GM18505 (cell line): ENCODE data around the gene ACOX3.
"Not testable (repeated sequence)": the region's sequence is repeated elsewhere in the genome, so short reads cannot be mapped to it uniquely, and the experiment has no call there.

Experiments
- ATAC-seq: cut with Tn5 transposase; IDR thresholded peaks from one replicate; pipeline ENCODE4 v1.9.1; 2021; ENCODE audit not compliant: unreplicated experiment
- POLR2A ChIP-seq: IDR thresholded peaks from 4 replicates; pipeline ENCODE4 v1.6.1; 2011; ENCODE audit warnings: borderline replicate concordance; ENCODE audit not compliant: insufficient read depth, insufficient read length; ENCODE audit errors: extremely low read depth

Gene ACOX3

DNA sequence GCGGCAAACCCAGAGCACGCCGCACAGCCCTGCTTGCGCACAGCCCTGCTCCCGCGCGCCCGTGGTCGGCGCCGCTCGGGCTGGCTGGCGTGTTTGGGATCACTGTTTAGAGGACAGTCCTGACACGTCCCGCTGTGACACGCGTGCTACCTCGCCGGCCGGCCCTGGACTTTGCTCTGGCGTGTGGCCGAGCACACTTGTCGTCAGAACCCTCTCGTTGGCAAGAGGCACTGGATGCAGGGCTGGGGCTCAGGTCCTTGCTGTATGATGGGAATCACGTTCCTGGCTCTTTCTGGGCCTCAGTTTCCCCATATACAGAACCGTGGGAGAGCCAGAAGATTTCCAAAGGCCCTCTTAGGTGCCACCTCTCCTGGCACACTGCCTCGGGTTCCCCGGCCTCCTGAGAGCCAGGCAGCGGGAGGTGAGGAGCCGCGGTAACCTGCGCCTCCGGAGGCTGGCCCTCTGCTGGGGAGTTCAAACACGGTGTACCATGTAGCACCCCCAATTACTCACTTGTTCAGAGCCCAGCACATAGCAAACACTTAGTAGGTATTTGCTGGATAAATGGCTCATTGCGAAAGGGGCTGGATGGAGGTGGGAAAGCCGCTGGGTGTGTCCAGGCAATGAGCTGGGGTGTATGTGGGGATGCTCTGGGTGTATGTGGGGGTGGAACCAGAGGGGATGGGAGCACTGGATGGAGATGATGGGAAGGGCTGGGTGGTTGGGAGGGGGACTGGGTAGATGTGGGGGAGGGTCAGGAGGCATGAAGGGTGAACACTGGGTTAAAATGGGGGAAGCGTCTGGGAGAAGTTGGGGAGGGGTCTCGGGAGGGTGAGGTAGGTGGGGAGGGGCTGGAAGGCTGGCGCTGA, 94.3 kb downstream of the ACOX3 start:
- ATAC-seq, result no peak

DNA sequence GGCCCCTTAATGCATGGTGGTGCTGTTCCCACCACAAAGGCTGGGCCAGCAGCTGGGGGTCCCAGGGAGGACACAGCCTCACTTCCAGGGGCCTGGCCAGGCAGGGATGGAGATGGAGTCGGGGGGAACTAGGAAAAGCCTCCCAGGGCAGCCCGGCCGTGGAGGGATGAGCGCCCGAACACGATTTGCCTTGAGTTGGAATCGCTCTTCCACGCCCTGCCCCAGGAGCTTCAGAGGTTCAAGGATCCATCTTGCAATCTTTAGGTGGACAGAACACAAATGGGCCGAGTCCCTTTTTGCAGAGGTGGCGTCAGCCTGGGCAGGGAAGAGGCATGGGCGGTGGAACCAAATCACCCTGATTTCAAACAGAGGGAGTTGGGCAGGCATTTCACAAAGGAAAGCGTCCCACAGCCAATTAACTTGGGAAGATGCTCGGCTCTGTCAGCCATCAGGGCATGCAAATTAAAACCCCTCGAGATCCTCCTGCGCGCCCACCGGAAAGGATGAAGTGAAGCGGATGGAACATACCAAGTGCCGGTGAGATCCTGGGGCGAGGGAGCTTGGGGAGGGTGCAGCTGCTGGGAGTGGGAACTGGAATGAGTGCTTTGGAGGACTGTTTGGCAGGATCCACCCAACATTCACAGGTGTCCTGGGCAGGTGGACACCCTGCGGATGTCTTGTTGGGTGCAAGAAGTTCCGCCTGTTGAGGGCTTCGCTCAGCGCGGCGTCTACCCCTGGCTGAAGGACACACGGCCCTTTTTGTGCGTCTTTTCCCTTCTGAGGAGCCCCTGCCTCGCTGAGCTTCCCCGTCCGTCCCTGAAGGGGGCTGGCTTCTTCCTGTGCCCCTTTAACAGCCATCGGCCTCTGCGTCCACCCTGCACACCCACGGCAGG, 95.2 kb downstream of the ACOX3 start:
- ATAC-seq, result no peak
- TF ChIP-seq POLR2A, result no peak

More for the DNA sequence above, 94.3 kb downstream of the ACOX3 start:
- no peak for TF ChIP-seq POLR2A

DNA sequence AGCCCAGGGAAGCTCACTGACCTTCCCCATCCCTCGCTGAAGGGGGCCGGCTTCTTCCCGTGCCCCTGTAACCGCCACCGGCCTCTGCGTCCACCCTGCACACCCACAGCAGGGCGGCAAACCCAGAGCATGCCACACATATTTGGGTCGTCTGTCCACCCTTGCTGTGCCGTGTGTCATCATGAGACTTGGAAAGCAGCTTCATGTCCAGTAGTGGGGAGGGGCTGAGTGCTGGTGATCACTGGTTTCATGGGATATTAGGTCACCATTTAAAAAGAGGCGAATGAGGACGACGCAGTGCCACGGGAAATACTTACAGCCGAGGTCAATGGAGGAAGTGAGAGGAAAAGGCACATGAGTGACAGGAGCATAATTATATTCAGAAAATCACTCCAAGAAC, 96.1 kb downstream of the ACOX3 start:
- TF ChIP-seq POLR2A, result no peak
- ATAC-seq, result no peak

DNA sequence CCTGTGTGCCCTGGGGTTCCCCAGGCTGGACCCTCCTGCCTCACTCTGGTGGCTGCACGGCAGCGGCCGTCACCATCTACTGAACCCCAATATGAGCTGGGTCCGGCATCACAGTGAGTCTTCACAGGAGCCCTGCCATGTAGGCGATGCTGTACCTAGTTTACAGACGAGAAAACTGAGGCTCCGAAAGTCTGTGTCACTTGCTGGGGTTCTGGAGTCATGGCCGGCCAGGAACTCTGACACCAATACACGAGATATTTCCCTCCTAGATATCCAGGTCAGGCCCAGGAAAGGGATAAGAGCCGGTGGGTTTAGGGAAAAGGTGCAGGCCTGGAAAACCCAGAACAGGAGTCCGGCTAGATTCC, 96.6 kb downstream of the ACOX3 start:
- TF ChIP-seq POLR2A, result no peak
- ATAC-seq, result no peak

DNA sequence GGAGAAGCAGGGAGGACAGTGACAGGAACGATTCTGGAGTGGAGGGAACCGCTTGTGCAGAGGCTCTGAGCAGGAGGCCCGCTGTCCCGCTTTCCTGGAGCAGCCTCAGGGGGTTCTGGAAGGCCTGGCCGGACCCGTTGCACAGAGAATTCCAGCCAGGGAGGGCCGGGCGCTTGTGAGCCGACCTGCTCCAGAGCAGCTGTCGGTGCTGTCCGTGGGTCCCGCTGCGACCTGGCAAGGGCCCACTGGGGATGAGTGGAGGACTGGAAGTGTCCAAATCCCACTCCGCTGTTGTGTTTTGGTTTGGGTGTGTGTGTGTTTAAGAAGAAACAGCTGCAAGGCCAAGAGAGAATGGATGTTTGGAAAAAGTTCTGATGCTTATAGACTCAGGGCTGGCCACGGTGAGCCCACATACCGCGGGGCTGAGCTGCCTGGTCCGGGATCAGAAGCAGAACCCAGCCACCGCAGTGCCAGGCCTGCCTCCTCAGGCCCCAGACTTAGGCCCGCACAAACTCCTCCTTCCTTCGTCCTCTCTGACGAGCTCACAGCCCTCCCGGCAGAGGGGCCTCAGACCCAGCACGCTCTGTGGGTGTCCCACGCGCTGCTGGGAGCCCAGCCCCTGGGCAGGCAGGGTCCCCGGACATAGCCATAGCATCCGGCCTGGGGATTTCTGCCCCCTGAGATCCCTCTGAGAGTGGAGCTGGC, 97.1 kb downstream of the ACOX3 start:
- ATAC-seq, result no peak

DNA sequence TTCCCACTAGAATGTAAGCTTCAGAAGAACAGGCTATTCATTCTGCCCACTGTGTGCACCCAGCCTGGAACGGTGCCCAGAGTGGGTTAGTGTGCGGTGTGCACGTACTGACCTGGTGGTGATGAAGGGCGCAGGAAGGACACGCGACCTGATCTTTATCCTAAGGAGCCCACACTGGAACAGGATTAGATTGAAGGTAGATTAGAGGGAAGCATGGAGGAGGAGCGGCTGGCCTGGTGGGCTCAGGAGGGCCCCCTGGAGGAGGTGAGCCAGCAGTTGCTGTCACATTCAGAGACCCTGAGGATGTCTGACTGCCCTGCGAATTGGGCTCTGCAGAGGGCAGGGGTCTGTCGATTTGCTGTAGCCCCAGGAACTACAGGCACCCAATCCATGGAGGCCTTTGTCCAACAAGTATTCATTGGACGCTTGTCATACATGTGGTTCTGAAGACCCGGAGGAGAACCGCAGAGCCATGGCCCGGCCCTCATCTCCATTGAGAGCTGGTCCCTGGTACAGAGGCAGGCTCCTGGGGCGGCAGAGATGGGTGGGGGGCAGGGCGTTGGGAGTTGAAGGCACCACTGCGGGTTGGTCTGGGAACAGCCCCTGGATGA, 97.8 kb downstream of the ACOX3 start:
- ATAC-seq, result no peak
- no peak for TF ChIP-seq POLR2A

More for the DNA sequence above, 97.1 kb downstream of the ACOX3 start:
- TF ChIP-seq POLR2A, result no peak

DNA sequence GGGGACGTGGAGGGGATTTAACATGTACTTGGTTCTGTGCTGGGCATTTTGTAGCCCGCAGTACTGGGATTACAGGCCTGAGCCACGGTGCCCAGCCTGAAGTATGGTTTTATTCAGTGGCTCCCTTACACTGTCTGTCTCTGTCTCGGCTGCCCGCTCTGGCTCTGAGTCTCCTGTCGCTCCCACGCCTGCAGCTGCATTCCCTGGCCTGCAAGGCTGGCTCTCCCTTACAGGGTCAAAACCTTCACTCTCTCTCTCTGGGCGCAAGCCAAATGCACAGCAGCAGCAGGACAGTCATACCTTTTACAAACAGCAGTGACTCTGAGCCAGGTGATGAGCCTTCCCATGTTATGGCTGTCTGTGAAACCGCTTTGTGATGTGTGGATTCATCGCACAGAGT, 98.8 kb downstream of the ACOX3 start:
- no peak for TF ChIP-seq POLR2A
- ATAC-seq, result no peak

DNA sequence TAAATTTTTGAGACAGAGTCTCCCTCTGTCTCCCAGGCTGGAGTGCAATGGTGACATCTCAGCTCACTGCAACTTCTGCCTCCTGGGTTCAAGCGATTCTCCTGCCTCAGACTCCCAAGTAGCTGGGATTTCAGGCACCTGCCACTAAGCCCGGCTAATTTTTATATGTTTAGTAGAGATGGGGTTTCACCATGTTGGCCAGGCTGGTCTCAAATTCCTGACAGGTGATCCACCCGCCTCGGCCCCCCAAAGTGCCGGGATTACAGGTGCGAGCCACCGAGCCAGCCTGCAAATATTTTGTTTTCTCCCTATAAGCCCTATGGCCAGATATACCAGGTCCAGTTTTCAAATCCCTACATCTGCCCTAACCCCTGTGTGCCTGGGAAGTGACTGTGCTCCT, 99.2 kb downstream of the ACOX3 start:
- not testable (repeated sequence) for ATAC-seq

DNA sequence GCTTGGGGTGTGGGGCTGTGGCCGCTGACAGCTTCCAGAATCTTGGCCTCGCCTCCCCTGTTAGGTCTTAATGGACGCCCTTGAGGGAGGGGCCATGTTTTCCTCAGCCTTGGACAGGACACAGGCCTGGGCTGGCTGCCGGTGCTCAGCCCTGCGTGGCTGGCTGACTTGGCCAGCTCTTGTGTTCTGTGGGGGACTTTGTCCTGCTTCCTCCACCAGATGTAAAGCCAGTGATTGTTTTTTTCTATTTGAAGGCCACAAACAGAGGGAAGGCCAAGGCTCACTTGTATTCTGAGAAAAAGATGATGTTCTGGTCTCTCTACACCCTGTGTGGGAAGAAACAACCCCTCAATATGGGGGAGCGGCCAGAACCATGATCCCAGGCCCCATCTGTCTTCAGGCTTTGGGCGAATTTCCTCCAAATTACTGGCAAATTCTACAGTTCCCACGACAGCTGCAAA, 99.7 kb downstream of the ACOX3 start:
- TF ChIP-seq POLR2A, result no peak
- no peak for ATAC-seq

DNA sequence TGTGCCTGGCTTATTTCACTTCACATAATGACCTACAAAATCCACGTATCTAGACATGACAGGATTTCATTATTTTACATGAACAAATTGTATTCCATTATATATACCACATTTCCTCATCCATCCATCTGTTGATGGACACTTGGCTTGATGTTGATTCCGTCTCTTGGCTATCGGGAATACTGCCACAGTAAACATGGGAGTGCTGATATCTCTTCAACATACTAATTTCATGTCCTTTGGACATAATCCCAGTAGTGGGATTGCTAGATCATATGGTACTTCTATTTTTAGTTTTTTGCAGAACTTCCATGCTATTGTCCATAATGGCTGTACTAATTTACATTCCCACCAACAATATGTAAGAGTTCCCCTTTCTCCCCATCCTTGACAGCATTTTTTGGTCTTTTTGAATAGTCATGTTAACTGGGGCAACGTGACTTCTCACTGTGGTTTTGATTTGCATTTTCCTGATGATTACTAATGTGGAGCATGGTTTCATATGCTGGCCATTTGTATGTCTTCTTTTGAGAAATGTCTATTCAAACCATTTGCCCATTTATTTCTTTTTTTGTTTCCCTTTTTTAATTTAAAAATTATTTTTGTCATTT, 102.1 kb downstream of the ACOX3 start:
- ATAC-seq, result no peak
- TF ChIP-seq POLR2A, result no peak

DNA sequence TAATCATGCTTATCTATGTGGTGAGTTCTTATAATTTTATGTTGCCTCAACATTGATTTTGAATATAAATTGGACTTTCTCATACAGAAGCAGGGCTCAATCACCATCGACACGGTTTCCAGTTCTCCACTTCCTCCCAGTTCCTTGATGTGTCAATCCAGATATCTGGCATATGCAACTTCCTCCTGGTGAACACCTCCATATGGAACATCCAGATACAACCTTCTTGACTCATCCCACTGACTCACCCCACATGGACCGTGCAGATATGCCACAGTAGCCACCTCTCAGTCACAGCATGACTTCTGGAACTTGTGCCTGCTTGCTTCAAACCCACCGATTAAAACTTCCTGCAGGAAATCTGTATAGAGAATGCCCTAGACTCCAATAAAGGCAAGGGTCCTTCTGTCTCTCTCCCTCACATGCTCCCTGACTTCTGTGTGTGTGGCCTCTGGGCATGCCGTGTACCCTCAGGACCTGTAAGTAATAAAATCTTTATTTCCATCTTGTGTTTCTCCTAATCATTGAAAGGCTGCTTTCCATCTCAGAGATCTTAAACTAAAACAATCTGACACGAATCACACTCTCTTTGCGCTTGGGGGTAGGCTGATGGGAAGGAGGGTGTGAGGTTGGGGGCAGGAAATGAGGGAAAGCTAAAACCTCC, 104.0 kb downstream of the ACOX3 start:
- no peak for TF ChIP-seq POLR2A

DNA sequence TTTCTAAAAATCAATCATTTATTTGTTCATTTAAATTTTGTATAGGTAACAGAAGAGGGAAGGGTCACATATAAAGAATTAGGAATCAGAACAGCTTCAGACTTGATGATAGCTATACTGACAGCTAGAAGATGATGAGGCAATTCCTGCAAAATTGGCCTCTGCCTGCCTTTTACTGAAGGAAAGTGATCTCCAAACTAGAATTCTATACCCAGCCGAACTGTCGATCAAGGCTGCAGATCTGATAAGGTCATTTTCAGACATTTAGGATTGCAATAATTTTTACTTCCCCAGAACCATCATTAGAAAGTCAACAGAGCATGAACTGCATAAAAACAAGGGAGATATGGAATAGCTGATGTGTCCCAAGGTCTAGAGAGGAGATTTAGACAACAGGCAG, 104.7 kb downstream of the ACOX3 start:
- no peak for TF ChIP-seq POLR2A
- ATAC-seq, result no peak

More for the DNA sequence above, 104.0 kb downstream of the ACOX3 start:
- ATAC-seq, result no peak
